AG04449 (cell line): ENCODE measurements around the gene LDLRAD2.

Source experiments
- CTCF ChIA-PET: fragments of 350-600 bp; formaldehyde crosslinking; extraction: SDS; loops from one replicate; lab custom pipeline; 2021; ENCODE audit warnings: antibody characterized with exemption; lab: Yijun Ruan, JAX
- POLR2A ChIA-PET: fragments of 400-600, 350-600 bp; formaldehyde crosslinking; extraction: SDS; loops from one replicate; lab custom pipeline; 2020; ENCODE audit warnings: antibody characterized with exemption, inconsistent platforms; lab: Yijun Ruan, JAX
- DNase-seq: peaks from one replicate; pipeline ENCODE4 v3.0.0-alpha.2; 2010; ENCODE audit warnings: low read depth, low spot score
- H3K4me3 ChIP-seq: 2 replicates; pipeline ENCODE4 v1.5.1; 2011; ENCODE audit warnings: low read depth, mild to moderate bottlenecking, control low read depth, low read length
- CTCF ChIP-seq: IDR thresholded peaks from one replicate; pipeline ENCODE4 v1.5.1; 2011; ENCODE audit warnings: mild to moderate bottlenecking, moderate library complexity, low read length, control low read depth, inconsistent platforms; ENCODE audit not compliant: insufficient read depth; ENCODE audit errors: missing control alignments

Gene LDLRAD2

GRCh38 chr1:21863981-21864380 lies 51.9 kb downstream of the LDLRAD2 start:
- CTCF ChIA-PET = no interaction called here
- no peak overlapping the region for H3K4me3 ChIP-seq
- POLR2A ChIA-PET = no interaction called here

GRCh38 chr1:21864730-21865129 lies 52.7 kb downstream of the LDLRAD2 start:
- POLR2A ChIA-PET = no interaction called here
- CTCF ChIA-PET = no interaction called here
- DNase-seq = no peak
- no peak for TF ChIP-seq CTCF
- no peak overlapping the region for H3K4me3 ChIP-seq

More at GRCh38 chr1:21863981-21864380, 51.9 kb downstream of the LDLRAD2 start:
- DNase-seq = no peak
- TF ChIP-seq CTCF = no peak

GRCh38 chr1:21865609-21865942 lies 53.5 kb downstream of the LDLRAD2 start:
- H3K4me3 ChIP-seq = no peak overlapping the region
- DNase-seq = no peak
- no peak for TF ChIP-seq CTCF
- POLR2A ChIA-PET = no interaction called here
- CTCF ChIA-PET = no interaction called here

GRCh38 chr1:21865943-21866706 lies 54.1 kb downstream of the LDLRAD2 start:
- CTCF ChIA-PET = interaction anchor here (0.7 to 1.0 kb wide), 3 partner anchors 10 to 158 kb away, joined by 3 to 6 read pairs (median 5); no protein-coding TSS in a partner anchor
- POLR2A ChIA-PET = no interaction called here
- DNase-seq = no peak

GRCh38 chr1:21866707-21867043 lies 54.6 kb downstream of the LDLRAD2 start:
- no peak for TF ChIP-seq CTCF
- CTCF ChIA-PET = interaction anchor here (0.7 to 1.0 kb wide), 3 partner anchors 9 to 157 kb away, joined by 3 to 6 read pairs (median 5); no protein-coding TSS in a partner anchor
- DNase-seq = no peak
- POLR2A ChIA-PET = no interaction called here
- H3K4me3 ChIP-seq = no peak overlapping the region

More at GRCh38 chr1:21865943-21866706, 54.1 kb downstream of the LDLRAD2 start:
- no peak overlapping the region for H3K4me3 ChIP-seq
- no peak for TF ChIP-seq CTCF

- POLR2A ChIA-PET = no interaction called here
Observed at GRCh38 chr1:21867451-21867996, 55.5 kb downstream of the LDLRAD2 start.

More at GRCh38 chr1:21867451-21867996, 55.5 kb downstream of the LDLRAD2 start:
- DNase-seq = no peak
- no peak overlapping the region for H3K4me3 ChIP-seq
- TF ChIP-seq CTCF = no peak
- CTCF ChIA-PET = interaction anchor here (1.2 to 3.5 kb wide), 2 partner anchors 72 to 97 kb away, joined by 3 to 13 read pairs; no protein-coding TSS in a partner anchor
